HUES48 (cell line): ENCODE results near the gene ADGRV1.

ENCODE experiments used
- H3K27ac ChIP-seq: one replicate; pipeline ENCODE4 v1.7.0; 2013; ENCODE audit warnings: low read depth, low read length, inconsistent platforms
- H3K27me3 ChIP-seq: 2 replicates; pipeline ENCODE4 v1.6.1; 2013; ENCODE audit warnings: mild to moderate bottlenecking, low read length; ENCODE audit not compliant: control insufficient read depth, insufficient read depth
- H3K36me3 ChIP-seq: 2 replicates; pipeline ENCODE4 v1.6.1; 2013; ENCODE audit warnings: low read length; ENCODE audit not compliant: control insufficient read depth, insufficient read depth
- H3K4me1 ChIP-seq: 2 replicates; pipeline ENCODE4 v1.6.1; 2013; ENCODE audit warnings: mild to moderate bottlenecking, low read length; ENCODE audit not compliant: control insufficient read depth, insufficient read depth
- H3K4me3 ChIP-seq: 2 replicates; pipeline ENCODE4 v1.5.1; 2013; ENCODE audit warnings: mild to moderate bottlenecking, low read depth, low read length
- H3K9ac ChIP-seq: 2 replicates; pipeline ENCODE4 v1.6.1; 2013; ENCODE audit warnings: mild to moderate bottlenecking, low read depth, low read length, moderate library complexity
- H3K9me3 ChIP-seq: 2 replicates; pipeline ENCODE4 v1.6.1; 2013; ENCODE audit warnings: low read length; ENCODE audit not compliant: control insufficient read depth, insufficient read depth

ADGRV1 gene

GRCh38 chr5:90899014-90899604 lies 340.5 kb downstream of the ADGRV1 start:
- no peak overlapping the region for H3K4me3 ChIP-seq
- no peaks in the 10 kb centered on the region for H3K27me3 ChIP-seq
- peaks cover 15% of the 10 kb centered on the region; the same call in 1 of the 2 replicates for H3K4me1 ChIP-seq
- no peaks in the 10 kb centered on the region for H3K9me3 ChIP-seq
- no peak overlapping the region for H3K9ac ChIP-seq
- no peak overlapping the region for H3K27ac ChIP-seq
- H3K36me3 ChIP-seq, result no peaks in the 10 kb centered on the region

- no peaks in the 10 kb centered on the region for H3K36me3 ChIP-seq
- H3K4me3 ChIP-seq, result no peak overlapping the region
- no peaks in the 10 kb centered on the region for H3K9me3 ChIP-seq
- no peak overlapping the region for H3K27ac ChIP-seq
- H3K4me1 ChIP-seq, result peaks cover 6% of the 10 kb centered on the region; the same call in 1 of the 2 replicates
- no peak overlapping the region for H3K9ac ChIP-seq
- H3K27me3 ChIP-seq, result no peaks in the 10 kb centered on the region
Observed at GRCh38 chr5:90901261-90901660, 342.7 kb downstream of the ADGRV1 start.

GRCh38 chr5:90902170-90902569 lies 343.6 kb downstream of the ADGRV1 start:
- H3K4me3 ChIP-seq, result no peak overlapping the region
- H3K9ac ChIP-seq, result no peak overlapping the region
- H3K4me1 ChIP-seq, result no peaks in the 10 kb centered on the region
- H3K27ac ChIP-seq, result no peak overlapping the region
- H3K36me3 ChIP-seq, result no peaks in the 10 kb centered on the region
- no peaks in the 10 kb centered on the region for H3K9me3 ChIP-seq
- H3K27me3 ChIP-seq, result no peaks in the 10 kb centered on the region

- no peaks in the 10 kb centered on the region for H3K9me3 ChIP-seq
- H3K9ac ChIP-seq, result no peak overlapping the region
- H3K4me1 ChIP-seq, result no peaks in the 10 kb centered on the region
- H3K36me3 ChIP-seq, result no peaks in the 10 kb centered on the region
- H3K4me3 ChIP-seq, result no peak overlapping the region
- no peaks in the 10 kb centered on the region for H3K27me3 ChIP-seq
- no peak overlapping the region for H3K27ac ChIP-seq
Observed at GRCh38 chr5:90902651-90903386, 344.2 kb downstream of the ADGRV1 start.

GRCh38 chr5:90909101-90909503 lies 350.5 kb downstream of the ADGRV1 start:
- Histone ChIP-seq H3K27ac (no peak overlapping the region), H3K36me3 (no peaks in the 10 kb centered on the region)

GRCh38 chr5:90909940-90910339 lies 351.3 kb downstream of the ADGRV1 start:
- Histone ChIP-seq H3K4me3 (no peak overlapping the region), H3K27ac (no peak overlapping the region), H3K27me3 (no peaks in the 10 kb centered on the region), H3K9me3 (no peaks in the 10 kb centered on the region), H3K9ac (no peak overlapping the region), H3K4me1 (peaks cover 18% of the 10 kb centered on the region; the same call in 1 of the 2 replicates), H3K36me3 (no peaks in the 10 kb centered on the region)

More at GRCh38 chr5:90909101-90909503, 350.5 kb downstream of the ADGRV1 start:
- H3K4me1 ChIP-seq, result peaks cover 12% of the 10 kb centered on the region; the same call in 1 of the 2 replicates
- no peaks in the 10 kb centered on the region for H3K9me3 ChIP-seq
- no peaks in the 10 kb centered on the region for H3K27me3 ChIP-seq
- no peak overlapping the region for H3K9ac ChIP-seq
- no peak overlapping the region for H3K4me3 ChIP-seq

GRCh38 chr5:90911169-90911568 lies 352.6 kb downstream of the ADGRV1 start:
- no peaks in the 10 kb centered on the region for H3K36me3 ChIP-seq
- H3K4me1 ChIP-seq, result peaks cover 18% of the 10 kb centered on the region; the same call in 1 of the 2 replicates
- no peak overlapping the region for H3K4me3 ChIP-seq
- H3K9ac ChIP-seq, result no peak overlapping the region
- no peaks in the 10 kb centered on the region for H3K27me3 ChIP-seq
- H3K9me3 ChIP-seq, result no peaks in the 10 kb centered on the region
- no peak overlapping the region for H3K27ac ChIP-seq

- H3K9ac ChIP-seq, result no peak overlapping the region
- H3K9me3 ChIP-seq, result no peaks in the 10 kb centered on the region
- peaks cover 18% of the 10 kb centered on the region; the same call in 1 of the 2 replicates for H3K4me1 ChIP-seq
- no peak overlapping the region for H3K27ac ChIP-seq
- H3K36me3 ChIP-seq, result no peaks in the 10 kb centered on the region
- H3K4me3 ChIP-seq, result no peak overlapping the region
- H3K27me3 ChIP-seq, result no peaks in the 10 kb centered on the region
Observed at GRCh38 chr5:90912476-90912875, 353.9 kb downstream of the ADGRV1 start.

GRCh38 chr5:90915393-90915792 lies 356.8 kb downstream of the ADGRV1 start:
- H3K27ac ChIP-seq, result no peak overlapping the region
- no peaks in the 10 kb centered on the region for H3K27me3 ChIP-seq
- no peak overlapping the region for H3K9ac ChIP-seq
- no peaks in the 10 kb centered on the region for H3K36me3 ChIP-seq
- 0 out of 2 replicates have a peak, but pooled peaks cover 5% of the 10 kb centered on the region for H3K4me1 ChIP-seq
- no peaks in the 10 kb centered on the region for H3K9me3 ChIP-seq
- no peak overlapping the region for H3K4me3 ChIP-seq

- Histone ChIP-seq H3K9ac (no peak overlapping the region), H3K4me3 (no peak overlapping the region), H3K27ac (no peak overlapping the region), H3K27me3 (no peaks in the 10 kb centered on the region), H3K9me3 (no peaks in the 10 kb centered on the region), H3K4me1 (0 out of 2 replicates have a peak, but pooled peaks cover 5% of the 10 kb centered on the region), H3K36me3 (peaks cover 10% of the 10 kb centered on the region)
Observed at GRCh38 chr5:90916947-90917800, 358.6 kb downstream of the ADGRV1 start.
